GM19467 (cell line): ENCODE results near the gene UBE2B.
"Not testable (repeated sequence)": the region's sequence is repeated elsewhere in the genome, so short reads cannot be mapped to it uniquely, and the experiment has no call there.

Experiments used
- ATAC-seq: cut with Tn5 transposase; IDR thresholded peaks from one replicate; pipeline ENCODE4 v1.9.1; 2021; ENCODE audit warnings: mild to moderate bottlenecking, moderate library complexity; ENCODE audit not compliant: unreplicated experiment

The UBE2B gene

DNA sequence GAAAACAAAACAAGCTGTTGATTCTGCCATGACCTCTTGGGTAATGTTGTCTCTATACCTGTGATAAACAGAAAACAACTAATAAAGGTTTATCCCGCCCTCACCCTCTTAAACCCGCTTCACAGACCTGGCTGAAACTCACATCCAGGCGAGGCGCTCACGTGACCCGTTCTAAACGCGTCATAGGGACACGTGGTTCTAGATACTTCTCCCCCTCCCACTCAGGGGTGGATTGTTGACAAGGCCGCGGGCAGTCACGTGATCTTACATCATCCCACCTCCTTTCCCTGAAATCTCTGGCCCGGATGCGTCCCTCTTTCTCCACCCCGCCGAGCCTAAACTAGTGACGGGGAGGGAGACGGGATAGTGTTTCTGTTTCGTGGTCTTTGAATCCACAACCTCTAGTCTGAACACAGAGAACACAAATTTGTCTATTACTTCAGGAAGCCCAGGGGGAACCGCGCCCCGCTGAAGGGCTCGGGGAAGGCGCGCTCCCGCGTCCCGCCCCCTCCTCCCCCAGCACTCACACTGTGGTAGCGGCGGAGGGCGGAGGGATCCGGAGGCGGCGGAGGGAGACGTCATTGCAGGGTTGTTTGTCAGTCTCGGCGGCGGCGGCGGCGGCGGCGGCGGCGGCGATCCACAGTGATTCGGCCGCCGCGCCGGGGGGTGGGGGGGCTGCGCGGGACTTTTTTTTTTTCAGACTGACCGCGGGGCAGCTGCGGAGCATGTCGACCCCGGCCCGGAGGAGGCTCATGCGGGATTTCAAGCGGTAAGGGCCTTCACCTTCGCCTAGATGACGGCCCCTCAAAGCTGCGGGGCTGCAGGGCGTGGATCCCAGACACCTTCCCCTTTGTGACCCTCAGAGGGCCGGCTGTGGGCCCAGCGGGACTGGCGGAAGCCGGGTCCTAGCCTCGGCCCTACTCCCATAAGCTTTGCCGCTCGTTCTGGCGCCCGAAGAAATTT is at the start of gene UBE2B:
TSS of gene UBE2B (plus strand) at position 699 of the 963 bp plus-strand sequence. CDS start at position 726, 27 bp downstream.
- ATAC-seq, result peak; percentile 61

- no peak for ATAC-seq
These were observed 44.0 kb upstream of the UBE2B start for GRCh38 chr5:134327327-134327726.

GRCh38 chr5:134328619-134329018 is 42.8 kb upstream of the UBE2B start:
- ATAC-seq, result no peak

DNA sequence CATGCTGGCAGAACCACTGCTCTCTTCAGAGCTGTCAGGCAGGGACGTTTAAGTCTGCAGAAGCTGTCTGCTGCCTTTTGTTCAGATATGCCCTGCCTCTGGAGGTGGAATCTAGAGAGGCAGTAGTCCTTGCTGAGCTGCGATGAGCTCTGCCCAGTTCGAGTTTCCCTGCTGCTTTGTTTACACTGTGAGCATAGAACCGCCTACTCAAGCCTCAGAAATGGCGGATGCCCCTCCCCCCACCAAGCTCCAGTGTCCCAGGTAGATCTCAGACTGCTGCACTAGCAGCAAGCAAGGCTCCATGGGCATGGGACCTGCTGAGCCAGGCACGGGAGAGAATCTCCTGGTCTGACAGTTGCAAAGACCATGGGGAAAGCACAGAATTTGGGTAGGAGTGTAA is 34.5 kb upstream of the UBE2B start:
- not testable (repeated sequence) for ATAC-seq

- not testable (repeated sequence) for ATAC-seq
These were observed 27.9 kb upstream of the UBE2B start for GRCh38 chr5:134343500-134343899.

DNA sequence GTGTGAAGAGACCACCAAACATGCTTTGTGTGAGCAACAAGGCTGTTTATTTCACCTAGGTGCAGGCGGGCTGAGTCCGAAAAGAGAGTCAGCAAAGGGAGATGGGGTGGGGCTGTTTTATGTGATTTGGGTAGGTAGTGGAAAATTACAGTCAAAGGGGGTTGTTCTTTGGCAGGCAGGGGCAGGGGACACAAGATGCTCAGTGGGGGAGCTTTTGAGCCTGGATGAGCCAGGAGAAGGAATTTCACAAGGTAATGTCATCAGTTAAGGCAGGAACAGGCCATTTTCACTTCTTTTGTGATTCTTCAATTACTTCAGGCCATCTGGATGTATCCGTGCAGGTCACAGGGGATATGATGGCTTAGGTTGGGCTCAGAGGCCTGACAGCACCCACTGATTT is 25.9 kb upstream of the UBE2B start:
- not testable (repeated sequence) for ATAC-seq

DNA sequence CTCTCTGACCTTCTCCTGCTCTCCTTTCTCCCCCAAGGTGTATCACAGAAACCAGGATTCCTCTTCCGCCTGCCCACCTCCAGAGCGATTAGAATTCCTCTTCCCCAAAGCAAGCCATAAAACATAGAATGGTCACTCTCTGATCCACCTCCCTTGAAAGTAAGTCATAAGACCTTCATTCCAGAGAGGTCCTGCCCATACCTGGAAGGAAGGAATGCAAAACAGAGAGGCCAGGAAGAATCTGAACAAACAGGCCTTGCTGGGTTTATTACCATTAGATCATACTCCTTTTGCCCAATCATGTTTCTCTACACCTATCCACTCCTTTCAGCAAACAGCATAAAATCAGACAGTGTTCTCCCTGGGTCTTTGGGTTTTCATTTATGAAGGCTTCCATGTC is 25.4 kb upstream of the UBE2B start:
- ATAC-seq, result no peak

- no peak for ATAC-seq
These were observed 21.9 kb upstream of the UBE2B start for GRCh38 chr5:134349463-134349862.

DNA sequence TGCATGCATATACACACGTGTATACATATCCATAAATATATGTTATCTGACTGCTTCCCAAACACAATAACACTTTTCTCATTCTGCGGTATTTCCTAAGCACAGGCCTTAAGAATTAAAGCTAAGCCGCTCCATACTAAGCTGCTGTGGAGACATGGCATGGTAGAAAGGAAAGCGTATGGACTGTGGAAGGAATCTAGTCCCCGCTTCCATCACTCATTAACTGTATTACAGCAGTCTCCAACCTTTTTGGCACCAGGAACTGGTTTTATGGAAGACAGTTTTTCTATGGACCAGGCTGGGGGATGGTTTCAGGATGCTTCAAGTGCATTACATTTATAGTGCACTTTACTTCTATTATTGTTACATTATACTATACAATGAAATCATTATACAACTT is 15.7 kb upstream of the UBE2B start:
- no peak for ATAC-seq

- no peak for ATAC-seq
These were observed 5.8 kb upstream of the UBE2B start for GRCh38 chr5:134365604-134366003.

- ATAC-seq, result peak; percentile 4
These were observed 978 bp upstream of the UBE2B start for GRCh38 chr5:134370311-134370870.

DNA sequence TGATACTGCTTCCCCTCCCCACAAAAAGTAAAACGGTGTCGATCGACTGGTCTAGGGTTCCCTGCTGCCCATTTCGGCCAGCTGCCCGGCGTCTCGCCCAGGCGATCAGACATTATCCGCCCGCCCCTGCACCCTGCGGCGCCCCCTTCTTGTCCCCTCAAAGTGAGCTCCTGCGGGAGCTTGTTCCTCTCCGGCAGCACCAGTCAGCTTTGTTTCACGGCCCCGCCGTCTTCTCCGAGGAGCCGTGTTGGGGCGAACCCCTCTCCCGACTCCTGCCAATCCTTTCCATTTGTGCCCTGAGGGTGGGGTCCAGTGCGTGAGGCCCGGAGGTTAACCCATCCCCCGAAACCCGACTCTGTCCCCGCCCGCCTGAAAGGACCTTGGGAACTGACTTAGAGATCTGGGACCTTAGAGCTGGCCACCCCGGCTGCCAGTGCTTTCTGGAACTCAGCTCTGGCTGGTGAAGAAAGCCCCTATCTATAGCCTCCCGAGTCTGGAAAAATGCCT is 518 bp downstream of the UBE2B start:
- ATAC-seq, result no peak

- not testable (repeated sequence) for ATAC-seq
These were observed 2.3 kb downstream of the UBE2B start for GRCh38 chr5:134373633-134374032.

DNA sequence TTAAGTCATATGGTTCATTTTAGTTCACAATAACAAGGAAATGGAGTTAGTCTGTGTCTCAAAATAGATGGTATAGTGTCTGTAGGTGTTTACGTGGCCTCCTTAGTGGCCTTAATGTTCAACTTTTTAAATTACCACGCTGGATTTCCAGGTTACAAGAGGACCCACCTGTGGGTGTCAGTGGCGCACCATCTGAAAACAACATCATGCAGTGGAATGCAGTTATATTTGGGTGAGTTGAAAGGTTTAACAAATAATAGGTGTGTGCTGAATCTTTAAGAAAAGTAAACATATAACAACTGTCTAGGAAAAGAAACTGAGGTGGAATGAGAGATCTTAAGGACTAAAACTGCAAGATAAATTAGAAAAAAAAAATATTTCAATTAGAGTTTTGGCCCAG is 2.9 kb downstream of the UBE2B start:
- no peak for ATAC-seq

- no peak for ATAC-seq
These were observed 9.0 kb downstream of the UBE2B start for GRCh38 chr5:134380346-134380745.

DNA sequence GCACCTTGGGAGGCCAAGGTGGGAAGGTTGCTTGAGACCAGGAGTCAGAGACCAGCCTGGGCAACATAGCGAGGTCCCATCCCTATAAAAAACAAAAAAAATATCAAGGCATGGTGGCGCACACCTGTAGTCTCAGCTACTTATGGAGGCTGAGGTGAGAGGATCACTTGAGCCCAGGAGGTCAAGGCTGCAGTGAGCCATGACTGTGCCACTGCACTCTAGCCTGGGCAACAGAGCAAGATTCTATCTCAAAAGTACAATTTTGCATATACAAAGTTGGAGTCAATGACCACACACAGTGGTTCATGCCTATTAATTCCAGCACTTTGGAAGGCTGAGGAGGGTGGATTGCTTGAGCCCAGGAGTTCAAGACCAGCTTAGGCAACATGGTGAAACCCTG is 10.8 kb downstream of the UBE2B start:
- ATAC-seq, result not testable (repeated sequence)

DNA sequence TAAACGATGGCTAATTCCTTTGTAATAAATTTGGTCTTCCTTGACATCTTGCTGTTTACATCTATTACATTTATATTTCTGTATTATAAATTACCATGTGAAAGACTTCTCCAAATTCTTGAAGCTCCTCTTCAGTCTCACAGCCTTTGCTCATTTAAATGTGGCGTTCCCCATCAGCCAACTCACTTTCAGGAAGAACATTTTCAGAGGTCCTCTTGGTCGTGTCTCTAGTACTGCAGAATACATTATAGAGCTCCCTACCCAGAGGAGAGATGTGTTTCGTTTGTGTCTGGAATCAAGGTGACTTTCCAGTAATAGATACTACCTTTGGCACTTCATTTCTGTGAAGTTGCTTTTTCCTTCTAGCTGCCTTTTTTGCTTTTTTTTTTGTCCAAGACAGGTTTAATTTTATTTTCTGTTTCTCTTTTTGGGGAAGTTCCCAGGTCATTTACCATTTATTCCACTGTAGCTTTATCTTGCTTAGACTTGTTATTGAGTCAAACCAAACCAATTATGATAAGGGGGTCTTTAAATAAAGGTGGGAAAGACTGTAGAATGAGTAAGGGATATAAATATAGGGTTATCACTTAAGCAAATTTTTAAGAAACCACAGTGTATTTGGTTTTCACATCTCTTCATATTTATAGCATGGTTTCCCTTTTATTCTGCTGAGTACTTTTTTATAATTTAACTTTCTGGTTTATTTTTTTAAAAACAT is 12.8 kb downstream of the UBE2B start:
- ATAC-seq, result no peak

- no peak for ATAC-seq
These were observed 16.1 kb downstream of the UBE2B start for GRCh38 chr5:134387443-134387842.

GRCh38 chr5:134392301-134392700 is 20.9 kb downstream of the UBE2B start:
- no peak for ATAC-seq

DNA sequence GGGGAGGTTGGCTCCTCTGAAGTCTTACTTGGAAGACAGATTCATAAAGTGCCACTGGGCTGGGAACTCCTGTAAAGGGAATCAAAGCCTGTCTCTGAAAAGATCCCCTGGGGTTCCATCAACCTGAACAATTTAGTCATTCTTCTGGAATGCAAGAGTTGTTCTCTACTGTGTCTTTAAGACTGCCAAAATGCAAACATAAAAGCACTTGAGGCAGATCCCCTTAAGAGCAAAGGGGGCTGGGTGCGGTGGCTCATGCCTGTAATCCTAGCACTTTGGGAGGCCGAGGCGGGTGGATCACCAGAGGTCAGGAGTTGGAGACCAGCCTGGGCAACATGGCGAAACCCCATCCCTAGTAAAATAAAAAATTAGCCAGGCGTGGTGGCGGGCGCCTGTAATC is 23.6 kb downstream of the UBE2B start:
- no peak for ATAC-seq

GRCh38 chr5:134396274-134396673 is 24.9 kb downstream of the UBE2B start:
- no peak for ATAC-seq
